Memory B cell (primary cell): ENCODE results near the gene KCNMB4.

Experiments
- ATAC-seq: fragments of 150-1000 bp; cut with Tn5 transposase; 2 replicates; pipeline ENCODE4 v1.10.0; 2021; ENCODE audit warnings: low read depth, mild to moderate bottlenecking, moderate library complexity
- DNase-seq, 2 donors: peaks; one replicate each; pipeline ENCODE4 v3.0.0; 2022; ENCODE audit warnings: low spot score in 2 of 2
- H3K27ac Mint-ChIP-seq: one replicate; pipeline ENCODE4 v1.8.0; 2022; ENCODE audit warnings: mild to moderate bottlenecking, moderate library complexity, mixed read lengths
- H3K27me3 Mint-ChIP-seq: one replicate; pipeline ENCODE4 v1.8.0; 2022; ENCODE audit warnings: mixed read lengths
- H3K36me3 Mint-ChIP-seq: one replicate; pipeline ENCODE4 v1.8.0; 2022; ENCODE audit warnings: mild to moderate bottlenecking, mixed read lengths
- H3K4me1 Mint-ChIP-seq: one replicate; pipeline ENCODE4 v1.8.0; 2022; ENCODE audit warnings: mixed read lengths
- H3K4me3 Mint-ChIP-seq: one replicate; pipeline ENCODE4 v1.8.0; 2022; ENCODE audit warnings: mild to moderate bottlenecking, moderate library complexity, mixed read lengths
- H3K9me3 Mint-ChIP-seq: one replicate; pipeline ENCODE4 v1.8.0; 2022; ENCODE audit warnings: mixed read lengths

Gene KCNMB4, protein sequence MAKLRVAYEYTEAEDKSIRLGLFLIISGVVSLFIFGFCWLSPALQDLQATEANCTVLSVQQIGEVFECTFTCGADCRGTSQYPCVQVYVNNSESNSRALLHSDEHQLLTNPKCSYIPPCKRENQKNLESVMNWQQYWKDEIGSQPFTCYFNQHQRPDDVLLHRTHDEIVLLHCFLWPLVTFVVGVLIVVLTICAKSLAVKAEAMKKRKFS

GRCh38 chr12:70365648-70366518 lies at the start of gene KCNMB4:
Gene KCNMB4, plus strand, starts transcription at chr12:70366290. Its CDS starts 445 bp downstream, at chr12:70366735.
- ATAC-seq (peak; percentile 74), DNase-seq (peak; percentile 55 to 59)
- no peaks in the 10 kb centered on the region for H3K27me3 Mint-ChIP-seq
- no peaks in the 10 kb centered on the region for H3K9me3 Mint-ChIP-seq
- peak within 1 kb of the TSS; percentile 75 for H3K27ac Mint-ChIP-seq
- H3K4me3 Mint-ChIP-seq: peak within 1 kb of the TSS; percentile 92
- H3K4me1 Mint-ChIP-seq: peaks cover 3% of the 10 kb centered on the region
- H3K36me3 Mint-ChIP-seq: no peaks in the 10 kb centered on the region

GRCh38 chr12:70317781-70318180 lies 48.3 kb upstream of the KCNMB4 start:
- Mint-ChIP-seq H3K4me1 (peaks cover 36% of the 10 kb centered on the region), H3K36me3 (peaks cover 13% of the 10 kb centered on the region)

DNA sequence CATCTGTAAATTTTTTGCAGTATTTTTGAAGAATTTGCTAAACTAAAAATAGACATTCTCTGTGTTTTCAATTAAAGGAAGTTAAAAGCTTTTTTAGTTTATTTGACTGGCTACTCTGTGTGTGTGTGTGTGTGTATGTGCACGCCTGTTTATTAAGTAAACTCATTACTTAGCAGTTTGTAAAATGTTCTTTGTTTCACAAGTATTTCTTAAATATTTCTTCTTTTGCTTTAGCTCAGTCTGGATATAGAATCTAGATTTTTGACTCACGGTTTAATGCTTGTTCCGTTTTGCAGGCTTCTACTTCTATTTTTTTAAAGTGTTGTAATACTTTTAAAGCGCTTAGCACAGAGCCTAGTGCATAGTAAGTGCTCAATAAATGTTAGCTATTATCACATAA lies 46.5 kb upstream of the KCNMB4 start:
- ATAC-seq: no peak
- Mint-ChIP-seq H3K27me3 (no peaks in the 10 kb centered on the region), H3K27ac (no peak overlapping the region), H3K4me3 (no peak overlapping the region), H3K36me3 (peaks cover 15% of the 10 kb centered on the region), H3K4me1 (peaks cover 26% of the 10 kb centered on the region), H3K9me3 (no peaks in the 10 kb centered on the region)
- no peak for DNase-seq

More at GRCh38 chr12:70317781-70318180, 48.3 kb upstream of the KCNMB4 start:
- Mint-ChIP-seq H3K4me3 (peak overlapping the region; percentile 8), H3K27me3 (no peaks in the 10 kb centered on the region), H3K27ac (no peak overlapping the region), H3K9me3 (no peaks in the 10 kb centered on the region)
- DNase-seq (peak in 1 of 2 donors; percentile 12), ATAC-seq (peak; percentile 87)

- Mint-ChIP-seq H3K4me1 (peaks cover 21% of the 10 kb centered on the region), H3K9me3 (no peaks in the 10 kb centered on the region), H3K27me3 (no peaks in the 10 kb centered on the region), H3K36me3 (peaks cover 11% of the 10 kb centered on the region), H3K27ac (no peak overlapping the region), H3K4me3 (no peak overlapping the region)
- no peak for ATAC-seq
- DNase-seq: no peak
These were observed 44.9 kb upstream of the KCNMB4 start for GRCh38 chr12:70321191-70321590.

GRCh38 chr12:70327541-70327940 lies 38.5 kb upstream of the KCNMB4 start:
- no peak overlapping the region for H3K27ac Mint-ChIP-seq
- peaks cover 21% of the 10 kb centered on the region for H3K36me3 Mint-ChIP-seq
- H3K4me1 Mint-ChIP-seq: peaks cover 8% of the 10 kb centered on the region
- no peak for ATAC-seq
- H3K9me3 Mint-ChIP-seq: peaks cover 2% of the 10 kb centered on the region
- no peak overlapping the region for H3K4me3 Mint-ChIP-seq
- no peaks in the 10 kb centered on the region for H3K27me3 Mint-ChIP-seq
- DNase-seq: no peak

DNA sequence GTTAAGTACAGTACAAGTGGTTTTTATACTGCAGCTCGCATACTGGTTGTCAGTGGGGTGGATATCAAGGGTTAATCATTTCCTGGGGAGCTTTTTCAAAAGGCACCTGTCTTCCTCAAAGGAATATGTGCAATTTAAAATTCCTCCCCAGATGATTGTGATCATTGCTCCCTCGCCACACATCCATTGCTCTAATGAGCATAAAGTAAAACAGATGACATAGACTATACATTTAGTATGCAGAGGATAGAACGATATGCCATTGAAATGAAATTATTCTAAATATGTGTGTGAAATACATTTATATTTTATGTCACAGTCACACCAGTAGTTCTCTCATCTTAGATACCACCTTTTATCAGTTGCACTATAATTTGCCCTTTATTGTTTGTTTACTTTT lies 36.4 kb upstream of the KCNMB4 start:
- Mint-ChIP-seq H3K4me1 (peaks cover 6% of the 10 kb centered on the region), H3K9me3 (peaks cover 2% of the 10 kb centered on the region), H3K27ac (no peak overlapping the region), H3K4me3 (no peak overlapping the region), H3K36me3 (peaks cover 17% of the 10 kb centered on the region), H3K27me3 (no peaks in the 10 kb centered on the region)
- ATAC-seq: no peak
- no peak for DNase-seq

- H3K4me1 Mint-ChIP-seq: peaks cover 3% of the 10 kb centered on the region
- no peak overlapping the region for H3K27ac Mint-ChIP-seq
- peaks cover 2% of the 10 kb centered on the region for H3K9me3 Mint-ChIP-seq
- no peaks in the 10 kb centered on the region for H3K27me3 Mint-ChIP-seq
- no peak for ATAC-seq
- peaks cover 21% of the 10 kb centered on the region for H3K36me3 Mint-ChIP-seq
- no peak for DNase-seq
- H3K4me3 Mint-ChIP-seq: no peak overlapping the region
These were observed 35.9 kb upstream of the KCNMB4 start for GRCh38 chr12:70330158-70330557.

DNA sequence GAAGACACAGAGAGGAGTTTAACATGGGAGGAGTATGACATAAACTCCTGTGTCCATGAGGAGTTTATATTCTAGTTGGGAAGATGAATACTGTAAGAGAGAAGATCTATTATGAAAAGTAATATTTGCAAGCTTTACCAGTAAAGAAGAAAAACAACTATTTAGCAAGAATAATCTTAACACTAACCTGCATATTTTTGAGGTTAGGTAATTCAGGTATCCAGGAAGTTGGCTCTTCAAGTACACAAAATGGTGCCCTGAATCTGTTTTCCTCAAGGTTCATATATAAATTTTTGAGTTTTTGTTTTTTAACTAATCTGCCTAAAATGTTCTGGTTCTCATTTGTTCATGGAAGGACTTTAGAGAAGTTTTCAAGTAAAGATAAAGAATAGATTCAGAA lies 33.9 kb upstream of the KCNMB4 start:
- H3K27ac Mint-ChIP-seq: no peak overlapping the region
- no peaks in the 10 kb centered on the region for H3K27me3 Mint-ChIP-seq
- no peak for ATAC-seq
- H3K4me1 Mint-ChIP-seq: no peaks in the 10 kb centered on the region
- no peak for DNase-seq
- H3K36me3 Mint-ChIP-seq: peaks cover 19% of the 10 kb centered on the region
- H3K9me3 Mint-ChIP-seq: no peaks in the 10 kb centered on the region
- no peak overlapping the region for H3K4me3 Mint-ChIP-seq

- peaks cover 26% of the 10 kb centered on the region for H3K36me3 Mint-ChIP-seq
- no peak overlapping the region for H3K27ac Mint-ChIP-seq
- no peaks in the 10 kb centered on the region for H3K9me3 Mint-ChIP-seq
- no peaks in the 10 kb centered on the region for H3K4me1 Mint-ChIP-seq
- no peak overlapping the region for H3K4me3 Mint-ChIP-seq
- DNase-seq: no peak
- no peaks in the 10 kb centered on the region for H3K27me3 Mint-ChIP-seq
- ATAC-seq: no peak
These were observed 31.3 kb upstream of the KCNMB4 start for GRCh38 chr12:70334742-70335141.

GRCh38 chr12:70338531-70338930 lies 27.6 kb upstream of the KCNMB4 start:
- H3K9me3 Mint-ChIP-seq: no peaks in the 10 kb centered on the region
- ATAC-seq (no peak), DNase-seq (no peak)
- no peaks in the 10 kb centered on the region for H3K27me3 Mint-ChIP-seq
- no peak overlapping the region for H3K4me3 Mint-ChIP-seq
- H3K27ac Mint-ChIP-seq: no peak overlapping the region
- H3K4me1 Mint-ChIP-seq: peaks cover 2% of the 10 kb centered on the region
- H3K36me3 Mint-ChIP-seq: peaks cover 36% of the 10 kb centered on the region

GRCh38 chr12:70351076-70351475 lies 15.0 kb upstream of the KCNMB4 start:
- ATAC-seq (no peak), DNase-seq (no peak)
- Mint-ChIP-seq H3K9me3 (no peaks in the 10 kb centered on the region), H3K27me3 (no peaks in the 10 kb centered on the region), H3K36me3 (peaks cover 7% of the 10 kb centered on the region), H3K4me1 (no peaks in the 10 kb centered on the region), H3K4me3 (no peak overlapping the region), H3K27ac (no peak overlapping the region)

DNA sequence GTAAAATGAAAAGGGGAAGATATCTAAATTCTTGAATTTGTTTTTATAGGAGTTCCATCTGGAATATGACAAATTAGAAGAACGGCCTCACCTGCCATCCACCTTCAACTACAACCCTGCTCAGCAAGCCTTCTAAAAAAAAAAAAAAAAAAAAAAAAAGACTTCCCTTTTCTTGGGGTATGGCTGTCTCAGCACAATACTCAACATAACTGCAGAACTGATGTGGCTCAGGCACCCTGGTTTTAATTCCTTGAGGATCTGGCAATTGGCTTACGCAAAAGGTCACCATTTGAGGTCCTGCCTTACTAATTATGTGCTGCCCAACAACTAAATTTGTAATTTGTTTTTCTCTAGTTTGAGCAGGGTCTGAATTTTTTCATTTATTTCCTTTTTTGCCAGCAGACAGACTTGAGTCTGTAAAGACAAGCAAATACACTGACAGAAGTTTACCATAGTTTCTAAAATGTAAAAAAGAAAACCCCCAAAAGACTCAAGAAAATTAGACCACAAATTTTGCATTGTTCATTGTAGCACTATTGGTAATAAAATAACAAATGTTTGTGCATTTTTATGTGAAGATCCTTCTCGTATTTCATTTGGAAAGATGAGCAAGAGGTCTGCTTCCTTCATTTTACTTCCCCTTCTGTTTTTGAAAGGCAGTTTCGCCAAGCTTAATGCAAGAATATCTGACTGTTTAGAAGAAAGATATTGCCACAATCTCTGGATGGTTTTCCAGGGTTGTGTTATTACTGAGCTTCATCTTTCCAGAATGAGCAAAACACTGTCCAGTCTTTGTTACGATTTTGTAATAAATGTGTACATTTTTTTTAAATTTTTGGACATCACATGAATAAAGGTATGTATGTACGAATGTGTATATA lies 12.1 kb upstream of the KCNMB4 start:
- no peak overlapping the region for H3K27ac Mint-ChIP-seq

DNA sequence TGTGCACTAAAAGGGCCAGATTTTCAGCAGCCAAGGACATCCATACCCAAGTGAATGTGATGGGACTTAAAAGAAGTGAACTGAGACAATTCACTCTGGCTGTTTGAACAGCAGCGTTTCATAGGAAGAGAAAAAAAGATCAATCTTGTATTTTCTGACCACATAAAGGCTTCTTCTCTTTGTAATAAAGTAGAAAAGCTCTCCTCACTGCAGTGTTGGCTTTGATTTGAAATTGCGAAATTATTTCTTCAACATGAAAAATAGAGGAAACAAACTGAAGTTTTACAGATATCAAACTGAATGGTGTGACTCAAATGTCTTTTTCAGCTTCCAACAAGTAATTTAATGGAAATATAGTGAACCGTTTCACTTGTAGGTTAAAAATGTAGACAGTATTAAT lies 11.3 kb upstream of the KCNMB4 start:
- H3K27ac Mint-ChIP-seq: no peak overlapping the region
- no peaks in the 10 kb centered on the region for H3K36me3 Mint-ChIP-seq
- H3K27me3 Mint-ChIP-seq: no peaks in the 10 kb centered on the region
- ATAC-seq (no peak), DNase-seq (no peak)
- H3K4me3 Mint-ChIP-seq: no peak overlapping the region
- no peaks in the 10 kb centered on the region for H3K4me1 Mint-ChIP-seq
- no peaks in the 10 kb centered on the region for H3K9me3 Mint-ChIP-seq

More for the DNA sequence above, 12.1 kb upstream of the KCNMB4 start:
- peak; percentile 76 for ATAC-seq
- peak overlapping the region; percentile 14 for H3K4me3 Mint-ChIP-seq
- no peaks in the 10 kb centered on the region for H3K9me3 Mint-ChIP-seq
- H3K27me3 Mint-ChIP-seq: no peaks in the 10 kb centered on the region
- peaks cover 2% of the 10 kb centered on the region for H3K36me3 Mint-ChIP-seq
- no peak for DNase-seq
- no peaks in the 10 kb centered on the region for H3K4me1 Mint-ChIP-seq

DNA sequence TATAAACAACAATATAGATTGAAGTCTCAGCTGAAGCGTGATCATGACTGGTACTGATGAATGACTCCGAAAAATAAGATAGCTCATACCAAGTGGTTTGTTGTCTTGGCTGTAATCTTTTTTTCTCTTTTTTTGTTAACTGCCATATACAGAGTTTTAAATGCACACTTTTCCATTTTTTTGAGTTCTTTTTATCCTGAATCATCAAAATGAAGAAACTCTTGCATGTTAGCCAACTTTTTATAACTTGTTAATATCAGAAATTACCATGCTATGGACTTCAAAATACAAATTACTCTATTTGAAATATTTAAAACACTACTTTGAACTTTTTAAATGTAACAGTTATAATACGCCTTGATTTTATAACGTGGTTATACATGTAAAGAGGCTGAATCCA lies 10.1 kb upstream of the KCNMB4 start:
- Mint-ChIP-seq H3K4me1 (no peaks in the 10 kb centered on the region), H3K27me3 (no peaks in the 10 kb centered on the region), H3K4me3 (no peak overlapping the region), H3K9me3 (no peaks in the 10 kb centered on the region), H3K27ac (no peak overlapping the region), H3K36me3 (no peaks in the 10 kb centered on the region)
- ATAC-seq: no peak
- DNase-seq: no peak
